CD4-positive, alpha-beta T cell treated with Interferon alpha-2 for 1 hour (primary cell): Measurements from ENCODE around the gene PTER.

Experiments
- DNase-seq, 2 donors: peaks; one replicate each; pipeline ENCODE4 v3.0.0-alpha.2; 2020 to 2022

Gene PTER

DNA sequence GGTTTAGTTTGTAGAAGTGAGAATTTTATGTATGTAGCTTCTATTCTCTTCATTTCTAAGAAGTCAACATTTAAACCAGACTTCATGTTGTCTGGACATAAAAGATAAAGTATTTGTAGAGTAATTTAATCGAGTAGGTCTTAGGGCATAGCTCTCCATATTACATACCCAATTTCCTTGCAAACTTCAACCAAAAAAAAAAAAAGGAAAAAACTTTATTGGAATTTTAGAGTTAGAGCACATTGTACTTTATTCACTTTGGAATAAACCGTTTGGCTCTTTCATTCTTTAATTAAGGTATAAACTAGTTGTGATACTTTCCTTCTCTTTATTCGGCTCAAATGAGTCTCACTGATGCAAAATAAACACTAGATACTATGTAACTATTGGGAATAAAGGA is 36.0 kb downstream of the PTER start:
- no peak for DNase-seq

DNA sequence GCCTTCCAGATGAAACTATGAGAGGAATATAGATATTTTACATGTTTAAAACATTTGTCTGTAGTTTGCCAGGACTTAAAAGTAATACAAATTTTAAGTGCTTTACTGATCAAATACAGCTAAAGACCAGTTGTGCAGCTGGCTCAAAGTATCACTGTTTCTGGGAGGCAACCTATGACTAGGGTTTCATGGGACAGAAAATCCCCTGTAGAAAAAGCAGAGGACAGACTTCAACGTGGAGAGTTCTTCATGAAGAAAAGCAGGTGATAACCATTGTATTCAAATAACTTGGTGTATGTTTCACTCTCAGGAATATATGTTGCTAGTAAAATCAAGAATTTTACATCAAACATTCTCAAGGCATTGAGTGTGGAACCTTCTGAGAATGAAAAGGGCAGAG is 40.9 kb downstream of the PTER start:
- DNase-seq: no peak

DNA sequence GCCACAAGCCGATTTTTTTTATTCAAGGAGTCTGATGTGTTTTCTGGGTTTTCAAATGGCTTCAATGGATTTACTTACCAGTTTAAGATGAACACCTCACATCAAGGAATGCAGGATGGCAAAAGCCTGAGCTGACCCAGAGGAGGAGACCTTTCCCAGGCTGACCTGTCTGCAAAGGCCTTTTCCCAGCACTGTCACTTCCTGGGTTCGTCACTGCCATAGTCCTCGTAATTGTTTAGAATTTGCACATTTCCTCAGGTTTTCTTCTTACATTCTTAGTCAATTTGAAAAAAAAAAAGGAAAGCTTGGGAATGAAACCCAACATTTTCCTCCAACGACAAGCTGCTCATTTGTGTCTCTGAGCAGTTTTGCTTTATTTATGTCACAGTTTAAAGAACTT is 42.0 kb downstream of the PTER start:
- DNase-seq: no peak

DNA sequence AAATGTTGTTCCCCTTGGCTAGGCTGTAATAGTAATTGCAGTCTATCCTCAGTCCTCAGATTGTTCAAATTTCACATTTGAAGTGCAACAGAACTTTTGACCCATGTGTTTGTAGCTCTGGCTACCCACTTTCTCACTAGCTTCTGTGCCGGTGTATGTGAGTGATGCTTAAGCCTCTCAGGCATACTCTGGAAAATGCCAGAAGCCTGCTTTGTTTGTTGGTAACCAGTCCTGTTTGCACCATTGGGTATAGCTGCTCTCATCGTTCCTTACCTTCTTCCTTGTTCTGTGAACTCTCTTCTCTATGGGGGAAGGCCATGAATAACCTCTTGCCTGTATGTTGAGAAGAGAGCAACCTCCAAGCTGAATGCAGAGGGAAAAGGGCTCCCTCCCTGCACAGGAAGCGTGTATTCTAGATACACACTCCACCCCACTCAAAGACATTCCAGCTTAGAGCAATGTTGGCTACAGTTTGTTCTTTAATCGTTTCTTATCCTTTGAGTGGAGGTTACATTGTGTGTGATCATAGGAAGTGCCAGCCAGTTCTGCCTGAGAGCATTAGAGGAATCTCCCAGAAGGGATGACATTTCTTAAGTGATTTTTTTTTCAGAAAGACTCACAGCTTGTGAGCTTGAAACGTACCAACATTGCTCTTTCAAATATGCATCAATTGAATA is 44.4 kb downstream of the PTER start:
- no peak for DNase-seq

DNA sequence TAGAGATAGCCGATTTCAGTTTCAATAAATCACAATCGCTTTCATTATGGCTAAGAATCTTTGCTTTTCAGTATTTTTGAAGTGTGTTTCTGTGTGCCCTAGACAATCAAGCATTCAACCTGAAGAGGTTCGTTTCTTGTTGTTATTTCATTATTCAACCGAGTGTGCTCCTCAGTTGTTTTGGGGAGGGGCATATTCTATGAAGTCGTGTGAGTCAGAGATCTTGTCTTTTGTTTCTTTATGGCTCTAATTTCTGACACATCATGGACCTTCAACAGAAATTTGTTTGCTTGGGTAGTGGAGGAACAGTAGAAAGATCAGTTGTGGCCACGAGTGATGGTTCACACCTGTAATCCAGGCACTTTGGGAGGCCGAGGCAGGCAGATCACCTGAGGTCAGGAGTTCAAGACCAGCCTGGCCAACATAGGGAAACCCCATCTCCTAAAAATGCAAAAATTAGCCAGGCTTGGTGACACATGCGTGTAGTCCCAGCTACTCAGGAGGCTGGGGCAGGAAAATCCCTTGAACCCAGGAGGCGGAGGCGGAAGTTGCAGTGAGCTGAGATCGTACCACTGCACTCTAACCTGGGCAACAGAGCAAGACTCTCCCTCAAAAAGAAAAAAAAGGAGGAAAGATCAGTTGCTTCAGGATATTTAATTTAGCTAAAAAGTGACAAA is 46.6 kb downstream of the PTER start:
- no peak for DNase-seq

DNA sequence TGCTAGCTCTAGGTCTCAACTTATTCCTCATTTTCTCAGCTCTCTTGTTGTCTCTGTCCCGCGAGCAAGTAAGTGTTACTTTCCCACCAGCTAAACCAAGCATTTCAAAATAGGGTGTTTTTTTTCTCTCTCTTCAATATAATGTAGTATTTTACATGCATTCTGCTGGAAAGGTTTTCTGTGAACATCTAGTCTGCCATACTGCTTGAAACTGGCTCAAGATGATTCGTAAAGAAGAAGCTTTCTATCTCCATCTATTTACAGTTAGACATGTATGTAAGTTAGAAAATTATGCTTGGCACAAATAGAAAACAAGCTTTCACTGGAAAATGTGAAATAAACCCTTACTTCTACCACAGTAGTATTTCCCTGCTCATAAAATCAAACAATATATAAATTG is 53.7 kb downstream of the PTER start:
- no peak for DNase-seq

DNA sequence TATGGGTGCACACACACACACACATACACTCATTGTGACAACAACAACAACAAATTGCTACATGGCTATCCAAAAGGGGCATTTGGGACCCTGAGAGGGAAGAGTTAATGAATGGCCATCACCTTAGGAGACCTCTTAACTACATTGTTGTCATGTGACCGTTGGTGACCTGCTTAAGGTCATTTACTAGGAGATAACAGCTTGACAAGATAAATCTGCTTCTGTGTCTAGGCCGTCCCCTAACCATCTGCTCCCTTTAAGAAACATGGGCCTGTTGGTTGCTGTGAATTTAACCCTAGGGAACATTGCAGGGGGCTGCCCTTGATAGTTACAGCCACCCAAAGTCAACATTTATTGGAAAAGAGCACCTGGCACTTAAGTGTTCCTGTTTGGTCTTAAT is 55.1 kb downstream of the PTER start:
- DNase-seq: no peak

DNA sequence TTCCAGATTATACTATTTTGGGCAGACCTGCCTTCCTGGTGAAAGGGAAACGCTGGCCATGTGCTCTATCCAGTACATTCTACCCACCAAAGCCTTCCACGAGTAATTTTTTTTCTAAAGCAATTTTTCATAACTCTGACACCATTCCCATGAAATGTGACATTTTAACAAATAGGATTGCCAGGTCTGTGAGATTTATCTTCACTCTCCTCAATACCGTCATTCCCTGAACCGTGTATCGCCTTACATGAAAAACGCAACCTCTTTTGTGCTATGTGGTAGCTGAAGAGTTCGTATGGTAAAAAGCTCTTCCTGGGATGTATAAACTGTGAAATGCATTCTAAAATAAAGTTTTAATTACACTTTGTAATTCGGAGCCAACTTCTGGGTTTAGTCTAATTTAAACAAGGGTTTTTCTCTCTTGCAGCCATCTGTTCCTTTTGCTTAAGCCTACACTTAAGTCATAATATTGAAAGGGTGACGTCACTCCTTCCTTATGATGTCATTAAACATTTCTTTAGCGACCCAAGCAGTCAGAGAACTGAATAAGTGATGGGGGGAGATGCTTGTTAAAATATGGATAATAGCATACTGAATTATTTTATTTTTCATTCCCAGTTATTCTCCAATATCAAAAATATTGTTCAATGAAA is 57.2 kb downstream of the PTER start:
- no peak for DNase-seq

DNA sequence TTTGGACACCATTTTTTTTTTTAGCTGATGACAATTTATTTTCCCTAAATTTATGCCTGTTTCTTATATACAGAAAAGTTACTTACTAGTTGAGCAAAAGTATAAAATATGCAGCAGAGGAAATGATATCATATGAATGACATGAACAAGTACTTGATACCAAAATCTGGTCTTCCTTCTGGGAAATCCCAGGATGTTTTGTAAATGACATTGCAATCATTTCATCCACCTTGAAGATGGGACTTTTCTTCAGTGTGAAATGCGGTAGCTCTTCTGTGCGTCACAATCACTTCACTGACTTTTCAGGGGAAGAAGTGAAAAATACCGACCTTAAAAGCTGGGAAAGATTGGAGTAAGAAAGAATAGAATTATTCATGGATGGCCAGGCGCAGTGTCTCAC is 61.1 kb downstream of the PTER start:
- no peak for DNase-seq

DNA sequence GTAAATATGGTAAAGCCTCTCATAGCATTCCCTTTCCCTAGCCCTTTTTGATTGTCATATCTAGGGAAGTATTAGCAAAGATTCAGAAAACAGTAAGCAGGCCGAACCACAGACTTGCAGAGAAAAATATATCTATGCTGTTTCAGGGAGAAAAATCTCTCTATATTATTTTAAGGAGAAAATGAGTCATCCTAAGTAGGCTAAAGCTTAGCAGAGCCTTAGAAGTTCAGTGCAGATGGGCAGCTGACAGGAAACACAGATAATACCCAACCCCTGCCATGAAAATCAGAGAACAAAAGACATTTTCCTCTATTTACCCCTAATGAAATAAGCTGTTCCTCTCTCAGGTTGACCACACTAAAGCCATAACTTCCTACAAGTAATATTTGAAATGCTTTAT is 68.4 kb downstream of the PTER start:
- DNase-seq: no peak

DNA sequence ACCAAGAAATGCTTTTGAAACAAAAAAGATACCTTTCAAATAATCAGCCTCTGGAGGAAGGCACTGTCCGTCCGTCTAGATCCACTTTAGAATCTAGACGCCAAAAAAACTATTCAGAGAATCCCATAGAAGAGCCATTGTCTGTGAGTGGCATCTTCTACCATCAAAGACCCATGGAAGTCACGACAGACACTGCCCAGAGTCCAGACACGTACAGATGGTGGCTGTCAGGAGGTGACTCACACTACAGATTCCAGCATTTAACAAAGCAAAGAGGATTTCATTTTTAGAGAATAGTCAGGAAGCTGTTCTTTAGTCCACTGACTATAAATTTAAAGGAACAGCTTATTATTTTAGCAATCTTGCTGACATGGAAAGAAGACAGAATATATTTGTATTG is 73.2 kb downstream of the PTER start:
- DNase-seq: no peak

DNA sequence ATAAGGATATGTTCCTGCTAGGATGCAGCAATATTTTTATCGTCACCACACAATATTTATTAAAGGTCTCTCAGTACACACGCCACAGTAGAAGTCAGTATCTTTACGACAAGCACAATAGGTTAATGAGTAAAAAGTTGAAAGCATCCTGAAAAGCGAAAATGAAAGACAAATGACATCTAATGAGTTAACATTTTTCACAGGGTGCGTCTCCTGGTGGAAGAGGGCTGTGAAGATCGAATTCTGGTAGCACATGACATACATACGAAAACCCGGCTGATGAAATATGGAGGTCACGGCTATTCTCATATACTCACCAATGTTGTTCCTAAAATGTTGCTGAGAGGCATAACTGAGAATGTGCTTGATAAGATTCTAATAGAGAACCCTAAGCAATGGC is 74.0 kb downstream of the PTER start:
- DNase-seq: no peak

DNA sequence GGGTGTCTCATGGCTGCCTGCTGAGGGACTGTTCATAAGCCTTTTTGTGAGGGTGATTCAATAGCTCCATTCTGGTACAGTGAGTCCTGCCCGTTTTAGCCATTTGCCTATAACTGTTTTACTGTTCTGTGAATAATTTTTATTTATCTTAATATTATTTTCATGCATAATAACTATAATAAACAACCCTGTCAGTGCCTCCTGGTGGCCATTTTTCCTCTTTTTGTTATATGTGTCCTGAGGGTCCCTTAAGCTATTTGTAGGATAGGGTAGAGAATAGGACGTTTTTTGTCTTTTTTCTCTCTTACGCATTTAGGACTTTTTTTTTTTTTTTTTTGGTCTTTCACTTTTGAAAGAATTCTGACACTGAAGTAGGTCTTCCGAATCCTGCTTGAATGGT is 82.0 kb downstream of the PTER start:
- DNase-seq: peak in 1 of 2 donors; percentile 14

DNA sequence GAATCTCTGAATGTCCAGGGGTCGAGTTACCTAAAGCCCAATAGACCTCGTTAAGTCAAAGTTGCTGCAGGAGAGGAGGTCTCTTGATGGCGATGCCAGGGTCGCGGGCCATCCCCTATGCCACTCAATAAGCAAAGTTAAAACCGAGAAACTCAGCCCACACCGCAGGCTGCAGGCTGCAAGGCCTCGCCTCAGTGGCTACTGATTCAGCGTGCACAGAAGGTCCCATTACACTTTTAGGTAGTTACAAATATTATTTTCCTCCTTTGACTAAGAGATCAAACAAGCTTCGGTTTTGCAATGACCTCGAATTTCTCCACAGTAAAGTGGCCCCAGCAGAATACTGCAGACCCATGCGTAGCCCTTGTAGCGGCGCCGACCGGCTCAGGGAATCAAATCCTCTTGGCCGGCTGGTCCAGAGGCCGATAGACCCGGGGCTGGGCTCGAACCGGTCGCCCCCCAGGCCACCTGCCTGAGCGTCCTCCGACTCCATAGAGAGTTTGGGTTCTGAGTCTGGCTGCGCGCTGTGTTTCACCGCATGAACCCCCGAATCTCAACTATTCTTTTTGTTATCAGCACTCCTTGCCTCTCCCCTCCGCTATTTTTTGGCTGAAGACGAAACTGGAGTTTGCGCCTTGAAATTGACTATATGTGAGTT is 82.6 kb downstream of the PTER start:
- DNase-seq: no peak

DNA sequence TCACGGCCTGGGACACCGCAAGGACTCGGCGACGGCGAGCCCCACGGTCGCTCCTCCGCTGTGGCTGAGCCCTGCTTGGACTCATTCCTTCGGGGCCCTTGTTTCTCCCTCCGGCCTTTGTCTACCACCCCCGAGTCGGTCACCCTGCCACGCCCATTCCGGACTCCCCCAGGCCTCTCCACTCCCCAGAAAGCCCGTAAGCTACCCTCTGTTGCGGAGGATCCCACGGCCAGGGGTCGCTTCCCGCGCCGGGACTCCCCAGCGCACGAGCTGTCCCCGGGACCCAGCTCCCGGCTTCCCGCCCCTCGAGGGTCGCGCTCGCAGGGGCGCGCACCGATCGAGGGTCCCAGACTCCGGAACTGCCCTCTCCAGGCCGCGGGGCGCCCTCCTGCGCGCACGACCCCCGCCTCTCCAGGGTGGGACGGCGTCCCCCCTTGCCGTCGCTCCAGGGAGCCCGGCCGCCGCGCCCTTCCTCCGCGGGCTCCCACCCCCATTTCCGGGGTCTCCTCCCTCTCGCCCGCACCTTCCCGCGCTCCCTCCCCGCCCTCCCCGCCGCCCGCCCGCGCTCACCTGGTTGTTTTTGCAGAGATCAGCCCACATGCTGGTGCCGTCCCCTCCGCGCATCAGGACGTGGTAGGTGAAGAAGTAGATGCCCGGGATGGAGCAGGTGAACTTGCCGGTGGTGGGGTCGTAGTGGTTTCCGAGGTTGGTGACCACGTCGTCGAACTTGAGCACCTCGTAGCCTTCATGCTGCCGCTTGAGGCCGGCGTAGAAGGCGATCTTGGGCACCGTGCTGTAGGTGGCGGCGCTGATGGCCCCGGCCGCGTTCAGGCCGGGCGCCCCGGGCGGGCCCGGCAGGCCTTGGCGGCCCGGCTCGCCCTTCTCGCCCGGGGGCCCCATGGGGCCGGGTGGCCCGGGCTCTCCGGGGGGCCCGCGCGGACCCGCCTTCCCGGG is 83.4 kb downstream of the PTER start:
- no peak for DNase-seq

DNA sequence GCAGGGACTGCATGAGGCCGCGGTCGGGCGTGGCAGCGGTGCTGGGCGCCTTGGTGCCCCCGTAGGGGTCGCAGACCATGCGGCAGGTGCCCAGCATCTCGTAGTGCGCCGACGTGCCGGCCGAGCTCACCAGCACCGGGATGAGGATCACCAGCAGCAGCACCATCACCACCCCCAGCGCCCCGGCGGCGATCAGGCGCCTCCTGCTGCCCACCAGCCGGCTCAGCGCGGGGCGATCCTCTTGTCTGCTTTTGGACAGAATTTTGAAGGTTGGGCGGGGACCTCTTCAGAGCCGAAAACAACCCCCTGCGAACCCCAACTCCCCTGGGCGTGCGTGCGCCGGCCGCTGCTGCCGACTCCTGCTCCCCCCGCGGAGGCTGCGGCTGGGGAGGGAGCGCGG is 84.1 kb downstream of the PTER start:
- DNase-seq: peak in 1 of 2 donors; percentile 19

DNA sequence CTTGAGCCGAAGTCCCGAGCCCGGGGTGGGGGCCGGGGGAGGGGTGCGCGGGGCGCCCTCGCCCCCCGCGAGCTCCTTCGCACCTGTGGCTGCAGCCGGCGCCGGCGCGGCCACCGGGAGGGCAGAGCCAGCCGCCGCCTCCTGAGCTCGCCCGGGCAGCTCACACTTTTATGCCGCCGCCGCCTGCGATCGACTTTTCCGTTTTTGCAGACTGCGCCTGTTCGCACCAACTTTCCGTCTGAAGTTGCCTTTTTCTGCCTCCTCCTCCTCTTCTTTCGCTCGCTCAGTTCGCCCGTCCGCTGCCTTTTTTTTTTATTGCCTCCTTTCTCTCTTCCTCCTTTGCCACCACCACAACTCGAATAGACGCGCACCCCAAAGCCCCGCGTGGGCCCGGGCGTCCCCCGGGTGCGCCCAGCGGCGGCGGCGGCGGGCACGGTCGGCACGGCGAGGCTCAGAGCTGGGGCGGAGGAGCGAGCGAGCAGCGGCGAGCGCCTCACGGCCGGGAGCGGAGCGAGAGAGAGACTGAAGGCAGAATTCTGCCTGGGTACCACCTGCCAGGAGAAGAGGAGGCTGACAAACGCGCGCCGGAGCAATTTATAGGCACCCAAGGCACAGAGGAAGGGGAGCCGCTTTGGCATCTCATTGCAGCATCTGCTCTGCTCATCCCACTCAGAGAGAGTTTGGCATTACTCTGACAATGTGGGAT is 84.7 kb downstream of the PTER start, which contains the start of gene C1QL3:
TSS of gene C1QL3 (minus strand) at position 569 of the 706 bp plus-strand sequence. CDS start 814 bp downstream, outside the sequence.
- DNase-seq: no peak

DNA sequence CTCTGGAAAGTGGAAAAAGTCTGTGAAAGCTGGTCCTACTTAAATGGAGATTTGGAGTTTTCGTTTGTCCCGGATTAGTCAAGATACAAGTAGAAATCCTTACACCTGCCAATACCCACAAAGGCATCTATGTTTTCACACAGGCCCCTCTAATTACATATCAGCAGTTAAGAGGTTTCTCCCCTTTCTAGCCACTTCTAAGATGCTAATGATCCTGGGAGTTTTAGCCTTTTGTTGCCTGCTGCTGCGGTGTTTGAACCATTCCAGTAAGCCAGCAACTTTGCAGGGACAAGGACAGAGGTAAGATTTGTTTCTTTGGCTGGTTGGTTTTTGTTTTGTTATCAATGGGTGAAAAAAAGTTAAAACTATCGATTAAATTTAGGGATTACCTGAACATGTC is 90.6 kb downstream of the PTER start:
- no peak for DNase-seq

DNA sequence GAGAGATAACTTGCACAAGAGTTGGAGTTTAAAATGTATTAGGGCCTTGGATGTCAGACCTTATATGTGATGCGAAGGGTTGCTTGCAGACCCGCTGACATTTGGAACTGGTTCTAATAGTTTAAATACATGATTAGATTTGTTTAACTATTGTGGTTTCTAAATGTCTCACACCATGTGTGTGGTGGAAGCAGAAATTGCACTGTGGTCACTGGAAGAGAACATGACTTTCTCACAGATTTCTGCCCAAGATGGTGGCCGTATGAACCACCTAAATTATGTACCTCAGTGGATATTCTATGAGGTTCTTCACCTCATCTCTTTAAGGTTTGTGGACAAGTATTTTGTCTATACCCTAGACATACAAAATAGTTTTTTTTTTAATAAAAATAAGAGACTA is 93.0 kb downstream of the PTER start:
- DNase-seq: no peak

DNA sequence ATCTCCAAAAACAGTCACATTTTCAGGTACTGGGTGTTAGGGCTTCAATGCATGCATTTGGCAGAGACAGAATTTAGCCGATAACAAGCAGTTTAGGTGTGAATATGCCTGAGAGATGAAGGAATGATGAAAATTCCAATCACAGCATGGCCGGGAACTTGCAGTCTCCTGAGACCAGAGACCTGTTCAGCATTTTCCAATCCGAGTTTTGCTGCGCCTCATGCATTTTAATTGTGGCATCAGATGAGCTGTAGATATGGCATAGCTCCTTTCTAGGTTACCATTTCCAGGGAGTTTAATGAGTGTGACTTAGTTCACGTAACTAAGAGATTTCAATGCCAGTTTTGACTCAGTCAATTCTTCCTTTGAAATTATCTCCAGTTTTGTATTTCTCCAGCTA is 99.3 kb downstream of the PTER start:
- DNase-seq: no peak

DNA sequence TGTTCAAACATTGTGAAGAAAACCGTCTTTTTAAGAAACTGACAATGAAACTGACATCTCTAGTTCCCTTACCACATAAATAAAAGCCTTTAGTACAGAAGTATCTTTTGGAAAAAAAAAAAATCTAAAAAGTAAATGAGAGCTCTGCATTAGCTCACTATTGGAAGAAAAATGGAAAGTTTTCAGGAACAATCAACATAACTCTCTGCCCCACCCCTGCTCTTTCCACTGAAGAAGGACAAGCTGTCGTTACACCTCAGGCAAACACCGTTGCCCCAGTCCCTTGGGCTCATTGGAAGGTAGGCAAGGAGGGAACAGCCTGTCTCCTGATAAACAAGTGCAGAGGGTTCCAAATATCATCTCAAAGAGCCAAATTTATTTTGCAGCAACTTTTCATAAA is 107.3 kb downstream of the PTER start:
- DNase-seq: no peak

DNA sequence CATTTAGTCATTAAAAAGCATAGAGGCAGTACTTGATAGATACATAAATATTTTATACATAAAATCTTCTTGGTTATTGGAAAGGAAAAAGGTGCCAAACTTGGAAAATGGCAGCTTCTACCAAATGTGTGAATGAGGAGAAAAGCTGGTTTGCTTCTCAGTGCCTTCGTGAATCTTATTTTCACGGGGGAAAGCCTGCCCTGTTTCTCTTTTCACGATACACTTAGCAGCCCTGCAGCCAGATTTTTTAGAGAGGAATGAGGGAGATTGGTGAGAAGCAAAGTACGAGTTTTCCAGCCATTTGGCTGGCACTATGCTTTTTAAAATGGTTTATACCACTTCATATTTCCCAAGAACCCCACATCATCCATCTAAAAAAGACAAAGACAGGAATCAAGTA is 107.8 kb downstream of the PTER start:
- no peak for DNase-seq
